ENCODE results near the gene SDHB.

DNA sequence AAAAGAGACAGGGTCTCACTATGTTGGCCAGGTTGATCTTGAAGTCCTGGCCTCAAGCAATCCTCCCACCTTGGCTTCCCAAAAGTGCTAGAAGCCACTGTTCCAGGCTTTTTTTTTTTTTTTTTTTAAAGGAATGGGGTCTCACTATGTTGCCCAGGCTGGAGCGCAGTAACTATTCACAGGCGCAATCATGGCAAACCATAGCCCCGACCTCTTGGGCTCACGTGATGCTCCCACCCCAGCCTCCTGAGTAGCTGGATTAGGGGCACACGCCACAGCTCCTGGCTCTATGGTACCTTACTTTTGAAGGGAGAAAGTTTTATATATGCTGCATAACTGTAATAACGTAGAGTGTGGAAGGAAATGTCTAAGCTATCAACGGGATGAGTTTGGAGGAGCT lies 36.4 kb downstream of the SDHB start:
- TF ChIP-seq, protein P1, sequence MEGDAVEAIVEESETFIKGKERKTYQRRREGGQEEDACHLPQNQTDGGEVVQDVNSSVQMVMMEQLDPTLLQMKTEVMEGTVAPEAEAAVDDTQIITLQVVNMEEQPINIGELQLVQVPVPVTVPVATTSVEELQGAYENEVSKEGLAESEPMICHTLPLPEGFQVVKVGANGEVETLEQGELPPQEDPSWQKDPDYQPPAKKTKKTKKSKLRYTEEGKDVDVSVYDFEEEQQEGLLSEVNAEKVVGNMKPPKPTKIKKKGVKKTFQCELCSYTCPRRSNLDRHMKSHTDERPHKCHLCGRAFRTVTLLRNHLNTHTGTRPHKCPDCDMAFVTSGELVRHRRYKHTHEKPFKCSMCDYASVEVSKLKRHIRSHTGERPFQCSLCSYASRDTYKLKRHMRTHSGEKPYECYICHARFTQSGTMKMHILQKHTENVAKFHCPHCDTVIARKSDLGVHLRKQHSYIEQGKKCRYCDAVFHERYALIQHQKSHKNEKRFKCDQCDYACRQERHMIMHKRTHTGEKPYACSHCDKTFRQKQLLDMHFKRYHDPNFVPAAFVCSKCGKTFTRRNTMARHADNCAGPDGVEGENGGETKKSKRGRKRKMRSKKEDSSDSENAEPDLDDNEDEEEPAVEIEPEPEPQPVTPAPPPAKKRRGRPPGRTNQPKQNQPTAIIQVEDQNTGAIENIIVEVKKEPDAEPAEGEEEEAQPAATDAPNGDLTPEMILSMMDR (IDR thresholded peaks at IDR 0.05; ENCODE audit: low read length): no peak
- no peak for TF ChIP-seq EZH2 (IDR thresholded peaks at IDR 0.05; ENCODE audit: borderline replicate concordance, low read length)
